Measurements from ENCODE around the gene UQCRC1. TPM values are rescaled to one million over a fixed set of nuclear protein-coding genes. Genes with fewer than 3 reads are reported as not detected.

Gene UQCRC1
- total RNA-seq, 1 donor, result 131 TPM

DNA sequence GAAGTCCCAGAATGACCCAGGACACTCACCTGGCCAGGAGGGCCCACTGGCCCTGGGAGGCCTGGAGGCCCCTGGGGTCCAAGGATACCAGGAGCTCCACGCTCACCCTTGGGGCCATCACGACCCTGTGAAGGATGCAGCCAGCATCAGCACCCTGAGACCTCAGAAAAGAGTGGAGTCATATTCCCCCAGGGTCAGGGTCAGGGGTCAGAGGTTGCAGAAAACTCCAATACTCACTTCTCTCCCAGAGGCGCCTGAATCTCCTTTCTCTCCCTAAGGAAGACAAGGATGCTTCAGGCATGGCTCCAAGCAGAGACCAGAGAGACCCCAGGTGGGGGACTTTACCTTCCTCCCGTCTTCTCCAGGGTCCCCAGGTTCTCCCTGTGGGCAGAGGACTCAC, 32.8 kb downstream of the UQCRC1 start:
- no peak overlapping the region for H3K4me3 ChIP-seq (ENCODE audit: low read length)
- no peaks in the 10 kb centered on the region for H3K4me1 ChIP-seq (ENCODE audit: insufficient read depth, low read length)
- H3K9me3 ChIP-seq (ENCODE audit: low read depth, low read length), result no peaks in the 10 kb centered on the region
- H3K27me3 ChIP-seq (ENCODE audit: insufficient read depth, low read length), result no peaks in the 10 kb centered on the region

DNA sequence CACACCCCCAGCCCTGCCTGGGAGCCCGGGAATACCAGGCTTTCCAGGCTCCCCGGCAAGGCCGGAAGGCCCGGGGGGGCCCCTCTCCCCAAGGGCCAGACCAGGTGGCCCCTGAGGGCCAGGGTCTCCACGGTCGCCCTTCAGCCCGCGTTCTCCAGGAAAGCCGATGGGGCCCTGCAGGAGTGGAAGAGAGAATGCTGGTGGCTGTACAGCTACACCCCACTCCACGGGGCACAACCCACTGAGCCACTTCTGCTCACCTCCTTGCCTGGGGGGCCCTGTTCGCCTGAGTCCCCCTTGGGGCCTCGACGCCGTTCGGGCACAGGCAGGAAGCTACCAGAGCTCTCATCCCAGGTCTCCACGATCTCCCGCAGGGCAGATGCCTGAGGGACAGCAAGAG, 34.1 kb downstream of the UQCRC1 start:
- Histone ChIP-seq H3K4me1 (ENCODE audit: insufficient read depth, low read length) (no peaks in the 10 kb centered on the region), H3K27me3 (ENCODE audit: insufficient read depth, low read length) (no peaks in the 10 kb centered on the region), H3K4me3 (ENCODE audit: low read length) (no peak overlapping the region), H3K9me3 (ENCODE audit: low read depth, low read length) (no peaks in the 10 kb centered on the region)

- H3K4me1 ChIP-seq (ENCODE audit: insufficient read depth, low read length), result no peaks in the 10 kb centered on the region
- H3K27me3 ChIP-seq (ENCODE audit: insufficient read depth, low read length), result no peaks in the 10 kb centered on the region
- no peak overlapping the region for H3K4me3 ChIP-seq (ENCODE audit: low read length)
- H3K9me3 ChIP-seq (ENCODE audit: low read depth, low read length), result no peaks in the 10 kb centered on the region
Observed at GRCh38 chr3:48573973-48574585, 35.4 kb downstream of the UQCRC1 start.

- Histone ChIP-seq H3K9me3 (ENCODE audit: low read depth, low read length) (no peaks in the 10 kb centered on the region), H3K27me3 (ENCODE audit: insufficient read depth, low read length) (no peaks in the 10 kb centered on the region), H3K4me3 (ENCODE audit: low read length) (no peak overlapping the region), H3K4me1 (ENCODE audit: insufficient read depth, low read length) (no peaks in the 10 kb centered on the region)
Observed at GRCh38 chr3:48572517-48572916, 36.9 kb downstream of the UQCRC1 start.

DNA sequence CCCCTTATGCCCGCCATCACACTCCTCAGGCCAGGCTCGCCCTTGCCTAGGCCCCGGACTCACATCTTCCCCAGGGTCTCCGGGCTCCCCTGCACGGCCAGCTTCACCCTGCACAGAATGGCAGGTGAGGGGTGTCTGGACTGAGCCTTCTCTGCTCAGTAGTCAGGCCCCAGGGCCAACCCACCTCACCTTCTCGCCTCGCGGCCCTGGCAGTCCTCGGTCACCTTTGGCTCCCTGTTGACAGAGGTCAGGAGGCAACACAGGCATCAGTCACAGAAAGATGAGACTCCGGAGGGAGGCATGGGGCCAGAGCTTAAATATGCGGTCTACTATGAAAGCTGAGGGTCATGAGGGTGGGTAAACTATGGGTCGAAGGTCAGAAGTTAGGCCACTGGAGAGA, 37.5 kb downstream of the UQCRC1 start:
- Histone ChIP-seq H3K9me3 (ENCODE audit: low read depth, low read length) (no peaks in the 10 kb centered on the region), H3K27me3 (ENCODE audit: insufficient read depth, low read length) (no peaks in the 10 kb centered on the region), H3K4me3 (ENCODE audit: low read length) (no peak overlapping the region), H3K4me1 (ENCODE audit: insufficient read depth, low read length) (no peaks in the 10 kb centered on the region)

DNA sequence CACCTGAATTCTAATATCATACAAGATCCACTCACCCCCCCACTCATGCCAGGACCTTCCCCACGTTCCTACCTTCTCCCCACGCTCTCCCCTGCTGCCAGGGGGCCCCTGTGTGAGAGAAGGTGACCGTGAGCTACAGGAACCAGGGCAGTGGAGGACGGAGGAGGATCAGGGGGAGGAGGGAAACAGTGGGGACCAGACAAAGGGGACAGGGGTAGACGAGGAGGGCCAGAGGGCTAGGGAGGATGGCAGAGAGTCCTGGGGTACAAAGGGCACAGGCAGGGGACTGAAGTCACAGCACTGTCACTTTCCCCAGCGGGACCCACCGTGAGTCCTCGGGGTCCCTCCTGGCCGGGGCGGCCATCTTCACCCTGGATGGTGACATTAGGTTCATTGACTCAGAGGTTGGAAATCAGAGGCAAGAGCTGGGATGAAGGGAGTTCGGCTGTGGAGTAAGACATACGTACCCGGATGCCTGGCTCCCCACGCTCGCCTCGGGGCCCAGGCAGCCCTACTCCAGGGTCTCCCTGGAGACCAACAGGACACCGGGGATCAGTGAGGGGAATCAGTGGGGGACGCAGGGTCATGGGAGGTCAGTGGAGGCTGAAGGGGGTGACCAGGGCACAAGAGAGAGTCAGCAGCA, 39.5 kb downstream of the UQCRC1 start:
- Histone ChIP-seq H3K4me3 (ENCODE audit: low read length) (no peak overlapping the region), H3K4me1 (ENCODE audit: insufficient read depth, low read length) (peaks cover 17% of the 10 kb centered on the region), H3K9me3 (ENCODE audit: low read depth, low read length) (no peaks in the 10 kb centered on the region), H3K27me3 (ENCODE audit: insufficient read depth, low read length) (no peaks in the 10 kb centered on the region)

- H3K4me1 ChIP-seq (ENCODE audit: insufficient read depth, low read length), result peaks cover 22% of the 10 kb centered on the region
- H3K9me3 ChIP-seq (ENCODE audit: low read depth, low read length), result no peaks in the 10 kb centered on the region
- H3K27me3 ChIP-seq (ENCODE audit: insufficient read depth, low read length), result no peaks in the 10 kb centered on the region
- H3K4me3 ChIP-seq (ENCODE audit: low read length), result no peak overlapping the region
Observed at GRCh38 chr3:48569400-48569799, 40.0 kb downstream of the UQCRC1 start.

DNA sequence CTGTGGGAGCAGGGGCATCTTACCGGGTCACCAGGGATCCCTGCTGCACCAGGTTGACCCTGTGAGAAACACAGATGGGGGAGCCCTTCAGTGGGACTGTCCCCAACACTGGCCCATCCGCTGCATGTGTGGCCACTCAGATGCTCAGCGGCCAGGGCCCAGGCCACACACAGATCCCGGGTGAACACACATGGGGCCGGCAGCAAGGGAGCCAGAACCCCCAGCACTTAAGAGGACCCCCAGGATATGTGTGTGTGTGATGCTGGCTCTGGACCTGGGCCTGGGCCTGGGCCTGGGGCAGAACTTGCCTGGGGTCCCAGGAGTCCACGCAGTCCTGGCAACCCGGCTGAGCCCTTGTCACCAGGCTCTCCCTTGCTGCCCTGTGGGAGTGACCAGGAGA, 41.0 kb downstream of the UQCRC1 start:
- Histone ChIP-seq H3K4me1 (ENCODE audit: insufficient read depth, low read length) (peaks cover 31% of the 10 kb centered on the region), H3K4me3 (ENCODE audit: low read length) (no peak overlapping the region), H3K27me3 (ENCODE audit: insufficient read depth, low read length) (no peaks in the 10 kb centered on the region), H3K9me3 (ENCODE audit: low read depth, low read length) (no peaks in the 10 kb centered on the region)

DNA sequence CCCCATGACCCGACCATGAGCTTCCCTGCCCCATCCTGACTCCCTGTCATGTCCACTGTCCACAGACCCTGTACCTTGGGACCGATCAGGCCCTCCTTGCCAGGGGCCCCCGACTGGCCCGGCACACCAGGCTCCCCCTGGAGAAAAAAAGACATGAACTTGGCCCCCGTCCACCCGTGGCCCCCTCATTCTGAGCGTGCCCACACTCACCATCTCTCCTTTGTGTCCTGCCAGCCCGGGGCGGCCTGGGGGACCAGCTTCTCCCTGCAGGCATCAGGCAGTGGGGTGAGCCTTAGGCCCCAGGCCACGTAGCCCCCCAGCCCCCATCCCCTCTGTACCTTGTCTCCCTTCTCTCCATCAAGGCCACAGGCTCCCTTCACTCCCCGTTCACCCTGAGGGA, 41.9 kb downstream of the UQCRC1 start:
- Histone ChIP-seq H3K27me3 (ENCODE audit: insufficient read depth, low read length) (no peaks in the 10 kb centered on the region), H3K4me1 (ENCODE audit: insufficient read depth, low read length) (peaks cover 38% of the 10 kb centered on the region), H3K9me3 (ENCODE audit: low read depth, low read length) (no peaks in the 10 kb centered on the region), H3K4me3 (ENCODE audit: low read length) (no peak overlapping the region)

- no peaks in the 10 kb centered on the region for H3K9me3 ChIP-seq (ENCODE audit: low read depth, low read length)
- H3K4me1 ChIP-seq (ENCODE audit: insufficient read depth, low read length), result peaks cover 38% of the 10 kb centered on the region
- no peaks in the 10 kb centered on the region for H3K27me3 ChIP-seq (ENCODE audit: insufficient read depth, low read length)
- no peak overlapping the region for H3K4me3 ChIP-seq (ENCODE audit: low read length)
Observed at GRCh38 chr3:48567090-48567489, 42.4 kb downstream of the UQCRC1 start.

DNA sequence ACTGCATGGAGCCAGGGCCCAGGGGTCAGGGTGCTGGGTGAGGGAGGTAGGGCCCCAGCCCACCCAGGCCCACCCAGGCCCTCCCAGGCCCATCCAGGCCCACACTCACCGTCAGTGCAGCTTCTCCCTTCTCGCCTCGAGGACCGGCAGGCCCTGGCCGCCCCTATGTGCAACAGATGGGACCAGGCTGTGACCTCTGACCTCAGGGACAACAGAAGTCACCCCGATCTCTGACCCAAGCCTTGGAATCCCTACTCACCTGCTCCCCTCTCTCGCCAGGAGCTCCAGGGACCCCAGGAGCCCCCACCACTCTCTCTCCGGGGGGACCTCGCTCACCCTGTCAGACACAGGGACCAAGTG, 43.1 kb downstream of the UQCRC1 start:
- Histone ChIP-seq H3K9me3 (ENCODE audit: low read depth, low read length) (no peaks in the 10 kb centered on the region), H3K4me1 (ENCODE audit: insufficient read depth, low read length) (peaks cover 43% of the 10 kb centered on the region), H3K27me3 (ENCODE audit: insufficient read depth, low read length) (no peaks in the 10 kb centered on the region), H3K4me3 (ENCODE audit: low read length) (no peak overlapping the region)

GRCh38 chr3:48565591-48566400, 43.6 kb downstream of the UQCRC1 start:
- H3K9me3 ChIP-seq (ENCODE audit: low read depth, low read length), result no peaks in the 10 kb centered on the region
- no peak overlapping the region for H3K4me3 ChIP-seq (ENCODE audit: low read length)
- H3K27me3 ChIP-seq (ENCODE audit: insufficient read depth, low read length), result no peaks in the 10 kb centered on the region
- H3K4me1 ChIP-seq (ENCODE audit: insufficient read depth, low read length), result peaks cover 49% of the 10 kb centered on the region

DNA sequence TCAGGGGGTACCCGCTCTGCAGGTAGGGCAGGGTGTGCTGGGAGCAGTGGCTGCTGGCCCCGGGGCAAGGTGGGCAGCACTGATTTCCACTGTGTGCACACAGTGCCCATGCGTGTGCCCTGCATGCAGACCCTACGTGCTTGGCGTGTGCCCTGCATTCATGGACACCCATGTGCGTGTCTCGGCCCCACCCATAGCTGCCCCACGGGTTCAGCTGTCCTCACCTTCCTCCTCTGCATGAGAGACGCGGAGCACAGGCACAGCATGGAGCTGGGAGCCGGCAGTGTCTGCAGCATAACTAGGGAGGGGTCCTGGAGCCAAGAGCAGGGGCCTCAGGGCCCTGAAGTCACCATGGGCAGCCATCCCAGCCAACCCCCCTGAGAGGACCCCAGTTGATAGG, 44.3 kb downstream of the UQCRC1 start:
- H3K9me3 ChIP-seq (ENCODE audit: low read depth, low read length), result no peaks in the 10 kb centered on the region
- no peak overlapping the region for H3K4me3 ChIP-seq (ENCODE audit: low read length)
- H3K27me3 ChIP-seq (ENCODE audit: insufficient read depth, low read length), result no peaks in the 10 kb centered on the region
- peaks cover 55% of the 10 kb centered on the region for H3K4me1 ChIP-seq (ENCODE audit: insufficient read depth, low read length)

DNA sequence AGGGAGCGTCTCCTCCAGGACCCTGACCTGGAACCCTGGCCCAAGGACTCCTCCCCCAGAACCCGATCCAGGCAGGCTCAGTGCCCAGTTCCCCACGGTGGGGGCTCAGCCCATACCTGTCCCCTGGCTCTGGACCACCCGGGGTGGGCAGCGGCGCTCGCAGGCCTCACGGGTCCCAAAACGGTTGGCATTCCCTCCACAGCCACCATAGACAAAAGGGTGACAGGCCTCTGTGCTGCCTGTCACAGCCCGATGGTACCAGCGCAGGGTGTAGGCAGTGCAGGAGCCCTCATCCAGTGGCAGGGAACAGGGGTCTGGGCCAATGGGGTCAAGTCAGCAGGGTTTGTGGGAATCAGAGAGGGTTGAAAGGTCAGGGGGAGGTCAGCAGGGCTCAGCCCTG, 44.8 kb downstream of the UQCRC1 start:
- H3K9me3 ChIP-seq (ENCODE audit: low read depth, low read length), result no peaks in the 10 kb centered on the region
- H3K4me3 ChIP-seq (ENCODE audit: low read length), result no peak overlapping the region
- no peaks in the 10 kb centered on the region for H3K27me3 ChIP-seq (ENCODE audit: insufficient read depth, low read length)
- peaks cover 60% of the 10 kb centered on the region for H3K4me1 ChIP-seq (ENCODE audit: insufficient read depth, low read length)

DNA sequence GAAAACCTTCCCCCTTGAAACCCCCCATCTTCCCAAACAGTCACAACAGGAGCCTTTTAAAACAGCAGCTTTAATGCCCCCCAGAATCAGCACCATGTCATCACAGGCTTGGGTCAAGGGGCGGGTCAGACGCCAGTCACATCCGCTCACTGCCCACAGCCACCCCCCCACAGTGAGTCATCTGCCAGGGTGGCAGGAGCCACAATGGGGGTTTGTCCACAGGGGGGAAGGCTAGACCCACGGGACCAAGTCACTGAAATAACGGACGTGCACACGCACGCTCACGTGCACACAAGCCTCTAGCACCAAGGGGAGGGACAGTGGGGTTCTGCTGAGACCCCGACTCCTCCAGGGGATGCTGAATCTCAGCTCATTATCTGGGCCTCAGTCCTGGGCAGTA, 45.4 kb downstream of the UQCRC1 start:
- no peaks in the 10 kb centered on the region for H3K27me3 ChIP-seq (ENCODE audit: insufficient read depth, low read length)
- no peak overlapping the region for H3K4me3 ChIP-seq (ENCODE audit: low read length)
- peaks cover 67% of the 10 kb centered on the region for H3K4me1 ChIP-seq (ENCODE audit: insufficient read depth, low read length)
- H3K9me3 ChIP-seq (ENCODE audit: low read depth, low read length), result no peaks in the 10 kb centered on the region

Measured in mononuclear cell (primary cell).